DOHH2 (cell line): ENCODE measurements around the gene HIVEP2.
A peak's percentile ranks its signal among the peaks of the same experiment; 100 is the strongest.

Experiments
- H3F3A ChIP-seq: fragments of 200-600 bp; sonication (generic), shearing (Covaris generic); 2 replicates; pipeline ENCODE4 v1.6.0; 2016; ENCODE audit warnings: antibody characterized with exemption, mild to moderate bottlenecking; ENCODE audit not compliant: control insufficient read depth, insufficient read depth
- H3K27ac ChIP-seq: fragments of 200-600 bp; sonication (generic); 2 replicates; pipeline ENCODE4 v1.5.1; 2014; ENCODE audit warnings: low read depth, mild to moderate bottlenecking, low read length, moderate library complexity
- H3K27me3 ChIP-seq: fragments of 200-600 bp; sonication (generic); 2 replicates; pipeline ENCODE4 v1.6.1; 2014; ENCODE audit warnings: mild to moderate bottlenecking, low read length, mixed read lengths; ENCODE audit not compliant: control insufficient read depth
- H3K36me3 ChIP-seq: fragments of 200-600 bp; sonication (generic); 2 replicates; pipeline ENCODE4 v1.6.1; 2014; ENCODE audit warnings: mild to moderate bottlenecking, low read length, moderate library complexity, mixed read lengths; ENCODE audit not compliant: control insufficient read depth
- H3K4me1 ChIP-seq: fragments of 200-600 bp; sonication (generic); 2 replicates; pipeline ENCODE4 v1.6.1; 2014; ENCODE audit warnings: mild to moderate bottlenecking, low read length, mixed read lengths; ENCODE audit not compliant: control insufficient read depth
- H3K4me2 ChIP-seq: fragments of 200-600 bp; sonication (generic); 2 replicates; pipeline ENCODE4 v1.6.0; 2014; ENCODE audit warnings: mild to moderate bottlenecking, low read length, moderate library complexity
- H3K4me3 ChIP-seq: fragments of 200-600 bp; sonication (generic); 2 replicates; pipeline ENCODE4 v1.5.1; 2014; ENCODE audit warnings: mild to moderate bottlenecking, low read length, mixed read lengths
- H3K79me2 ChIP-seq: fragments of 200-600 bp; sonication (generic); 2 replicates; pipeline ENCODE4 v1.6.1; 2014; ENCODE audit warnings: mild to moderate bottlenecking, low read length, mixed read lengths; ENCODE audit not compliant: control insufficient read depth
- H3K9me2 ChIP-seq: fragments of 200-600 bp; sonication (generic); replicated peaks from 2 replicates; pipeline ENCODE4 v1.6.1; 2014; ENCODE audit warnings: mild to moderate bottlenecking, low read length, mixed read lengths; ENCODE audit not compliant: control insufficient read depth
- H3K9me3 ChIP-seq: fragments of 200-600 bp; sonication (generic); 2 replicates; pipeline ENCODE4 v1.6.1; 2014; ENCODE audit warnings: antibody characterized with exemption, low read length, mixed read lengths; ENCODE audit not compliant: control insufficient read depth, insufficient read depth
- H4K20me1 ChIP-seq: fragments of 200-600 bp; sonication (generic); 2 replicates; pipeline ENCODE4 v1.6.0; 2014; ENCODE audit warnings: low read depth, mild to moderate bottlenecking, antibody characterized with exemption, low read length, moderate library complexity; ENCODE audit not compliant: control insufficient read depth, insufficient read depth
- EZH2phosphoT487 ChIP-seq: fragments of 200-600 bp; sonication (generic); IDR thresholded peaks from 2 replicates; pipeline ENCODE4 v1.6.1; 2017; ENCODE audit warnings: borderline replicate concordance, mild to moderate bottlenecking, antibody characterized with exemption, low read length, moderate library complexity, mixed read lengths
- TF ChIP-seq, protein P1 (sequence below): fragments of 200-600 bp; sonication (generic); IDR thresholded peaks from one replicate; pipeline ENCODE4 v1.5.1; 2014; ENCODE audit warnings: antibody characterized with exemption, mild to moderate bottlenecking, low read depth, low read length; ENCODE audit not compliant: poor library complexity, severe bottlenecking

HIVEP2 gene

DNA sequence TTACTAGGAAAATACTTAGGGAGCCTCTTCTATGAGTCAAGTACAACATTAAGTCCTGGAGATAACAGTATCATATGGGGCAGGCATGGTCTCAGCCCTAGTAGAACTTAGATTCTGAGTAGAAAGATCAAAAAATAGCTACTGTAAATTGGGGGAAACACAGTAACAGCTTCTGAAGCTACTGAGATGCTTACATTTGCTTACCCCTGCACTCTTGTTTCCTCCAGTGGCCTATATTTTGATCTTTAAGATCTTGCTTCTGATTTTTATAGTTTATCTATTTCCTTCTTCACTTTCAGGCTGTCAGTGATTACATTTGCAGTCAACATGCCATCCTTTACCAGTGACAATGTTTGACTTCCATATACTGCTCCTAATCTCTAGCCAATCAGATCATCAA, 35.3 kb downstream of the HIVEP2 start:
- Histone ChIP-seq H3K4me2 (no peak overlapping the region), H3K27ac (no peak overlapping the region), H3K4me1 (peaks cover 37% of the 10 kb centered on the region), H3K36me3 (peaks cover 10% of the 10 kb centered on the region), H4K20me1 (no peaks in the 10 kb centered on the region), H3K9me2 (no peaks in the 10 kb centered on the region), H3K9me3 (no peaks in the 10 kb centered on the region), H3K79me2 (peaks cover 61% of the 10 kb centered on the region), H3F3A (peaks cover 7% of the 10 kb centered on the region; the same call in 1 of the 2 replicates), H3K4me3 (no peak overlapping the region), H3K27me3 (no peaks in the 10 kb centered on the region)
- TF ChIP-seq, protein P1, sequence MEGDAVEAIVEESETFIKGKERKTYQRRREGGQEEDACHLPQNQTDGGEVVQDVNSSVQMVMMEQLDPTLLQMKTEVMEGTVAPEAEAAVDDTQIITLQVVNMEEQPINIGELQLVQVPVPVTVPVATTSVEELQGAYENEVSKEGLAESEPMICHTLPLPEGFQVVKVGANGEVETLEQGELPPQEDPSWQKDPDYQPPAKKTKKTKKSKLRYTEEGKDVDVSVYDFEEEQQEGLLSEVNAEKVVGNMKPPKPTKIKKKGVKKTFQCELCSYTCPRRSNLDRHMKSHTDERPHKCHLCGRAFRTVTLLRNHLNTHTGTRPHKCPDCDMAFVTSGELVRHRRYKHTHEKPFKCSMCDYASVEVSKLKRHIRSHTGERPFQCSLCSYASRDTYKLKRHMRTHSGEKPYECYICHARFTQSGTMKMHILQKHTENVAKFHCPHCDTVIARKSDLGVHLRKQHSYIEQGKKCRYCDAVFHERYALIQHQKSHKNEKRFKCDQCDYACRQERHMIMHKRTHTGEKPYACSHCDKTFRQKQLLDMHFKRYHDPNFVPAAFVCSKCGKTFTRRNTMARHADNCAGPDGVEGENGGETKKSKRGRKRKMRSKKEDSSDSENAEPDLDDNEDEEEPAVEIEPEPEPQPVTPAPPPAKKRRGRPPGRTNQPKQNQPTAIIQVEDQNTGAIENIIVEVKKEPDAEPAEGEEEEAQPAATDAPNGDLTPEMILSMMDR: no peak
- no peak for TF ChIP-seq EZH2phosphoT487

DNA sequence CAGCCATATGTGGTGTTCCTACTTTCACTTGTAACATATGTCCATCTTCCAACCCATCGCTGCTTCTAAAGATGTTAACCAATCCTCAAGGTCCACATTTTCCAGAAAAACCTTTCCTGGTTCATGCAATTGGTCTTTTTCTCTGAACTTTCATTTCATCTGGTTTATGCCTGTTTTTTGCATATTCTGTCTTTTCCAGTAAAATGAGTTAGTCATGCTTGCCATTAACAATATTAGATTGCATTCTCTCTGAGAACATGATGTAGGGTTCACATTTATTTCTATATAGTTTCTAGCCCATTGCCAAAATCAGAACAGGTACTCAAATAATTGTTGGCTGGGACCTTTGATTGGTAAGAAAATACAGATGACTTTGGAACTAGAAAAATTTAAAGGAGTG, 36.7 kb downstream of the HIVEP2 start:
- Histone ChIP-seq H3K9me2 (no peaks in the 10 kb centered on the region), H3K27me3 (no peaks in the 10 kb centered on the region), H3K9me3 (no peaks in the 10 kb centered on the region), H3K36me3 (peaks cover 10% of the 10 kb centered on the region), H3K27ac (no peak overlapping the region), H3K4me2 (no peak overlapping the region), H3K4me3 (no peak overlapping the region), H3K79me2 (peaks cover 65% of the 10 kb centered on the region), H3F3A (no peaks in the 10 kb centered on the region), H4K20me1 (no peaks in the 10 kb centered on the region), H3K4me1 (peaks cover 34% of the 10 kb centered on the region)
- no peak for TF ChIP-seq EZH2phosphoT487
- TF ChIP-seq, protein P1: no peak

DNA sequence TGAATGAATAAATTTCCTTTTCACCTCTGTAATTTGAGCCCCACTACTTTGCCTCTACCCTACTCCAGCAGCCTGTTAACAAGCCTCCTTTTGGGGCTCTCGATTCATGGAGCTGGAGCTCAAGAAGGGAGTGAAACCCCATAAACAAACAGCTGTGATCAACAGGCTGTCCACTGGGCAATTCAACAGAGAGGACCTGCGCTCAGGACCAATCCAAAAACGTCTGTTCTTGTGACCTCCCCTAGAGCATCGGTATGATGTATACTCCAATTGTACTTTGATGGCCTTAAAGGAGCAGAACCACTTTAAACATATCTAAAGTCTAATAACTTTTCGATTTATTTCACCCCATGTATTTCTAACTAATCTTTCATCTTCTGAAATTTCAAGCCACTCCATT, 37.4 kb downstream of the HIVEP2 start:
- H4K20me1 ChIP-seq: no peaks in the 10 kb centered on the region
- peaks cover 34% of the 10 kb centered on the region for H3K4me1 ChIP-seq
- no peaks in the 10 kb centered on the region for H3F3A ChIP-seq
- H3K4me2 ChIP-seq: peak overlapping the region; percentile 7; the same call in 1 of the 2 replicates
- no peaks in the 10 kb centered on the region for H3K27me3 ChIP-seq
- no peak overlapping the region for H3K4me3 ChIP-seq
- H3K9me3 ChIP-seq: no peaks in the 10 kb centered on the region
- TF ChIP-seq, protein P1: no peak
- no peak for TF ChIP-seq EZH2phosphoT487
- H3K27ac ChIP-seq: no peak overlapping the region
- H3K79me2 ChIP-seq: peaks cover 61% of the 10 kb centered on the region
- H3K9me2 ChIP-seq: no peaks in the 10 kb centered on the region
- peaks cover 9% of the 10 kb centered on the region for H3K36me3 ChIP-seq
